HEK293T (cell line): ENCODE results near the gene HOXA5.

Experiments used
- ARNT ChIP-seq: fragments of 450-650 bp; IDR thresholded peaks from 2 replicates; pipeline ENCODE4 v1.6.1; 2017; ENCODE audit warnings: mild to moderate bottlenecking
- BHLHE40 ChIP-seq: fragments of 450-650 bp; IDR thresholded peaks from 2 replicates; pipeline ENCODE4 v1.6.1; 2016; ENCODE audit warnings: mild to moderate bottlenecking, moderate library complexity, borderline replicate concordance
- CTBP1 ChIP-seq: fragments of 450-650 bp; IDR thresholded peaks from 2 replicates; pipeline ENCODE4 v1.6.1; 2016; ENCODE audit warnings: borderline replicate concordance
- ELF4 ChIP-seq: fragments of 450-650 bp; IDR thresholded peaks from 2 replicates; pipeline ENCODE4 v1.6.1; 2017; ENCODE audit warnings: antibody characterized with exemption
- FOXK2 ChIP-seq: fragments of 450-650 bp; IDR thresholded peaks from 2 replicates; pipeline ENCODE4 v1.6.1; 2016; ENCODE audit warnings: mild to moderate bottlenecking
- FOXM1 ChIP-seq: fragments of 450-650 bp; IDR thresholded peaks from 2 replicates; pipeline ENCODE4 v1.6.1; 2017; ENCODE audit warnings: mild to moderate bottlenecking, borderline replicate concordance
- HDGF ChIP-seq: fragments of 450-650 bp; IDR thresholded peaks from 2 replicates; pipeline ENCODE4 v1.6.1; 2017; ENCODE audit warnings: antibody characterized with exemption, borderline replicate concordance
- NFRKB ChIP-seq: fragments of 450-650 bp; IDR thresholded peaks from 2 replicates; pipeline ENCODE4 v1.6.1; 2016; ENCODE audit warnings: mild to moderate bottlenecking, moderate library complexity
- SP1 ChIP-seq: fragments of 450-650 bp; IDR thresholded peaks from 2 replicates; pipeline ENCODE4 v1.6.1; 2017
- SUZ12 ChIP-seq: fragments of 450-650 bp; IDR thresholded peaks from 2 replicates; pipeline ENCODE4 v1.6.1; 2016; ENCODE audit warnings: mild to moderate bottlenecking
- TARDBP ChIP-seq: fragments of 450-650 bp; IDR thresholded peaks from 2 replicates; pipeline ENCODE4 v1.6.1; 2016
- TF ChIP-seq, protein P1 (sequence below): fragments of 450-650 bp; IDR thresholded peaks from 2 replicates; pipeline ENCODE4 v1.6.1; 2016

DNA sequence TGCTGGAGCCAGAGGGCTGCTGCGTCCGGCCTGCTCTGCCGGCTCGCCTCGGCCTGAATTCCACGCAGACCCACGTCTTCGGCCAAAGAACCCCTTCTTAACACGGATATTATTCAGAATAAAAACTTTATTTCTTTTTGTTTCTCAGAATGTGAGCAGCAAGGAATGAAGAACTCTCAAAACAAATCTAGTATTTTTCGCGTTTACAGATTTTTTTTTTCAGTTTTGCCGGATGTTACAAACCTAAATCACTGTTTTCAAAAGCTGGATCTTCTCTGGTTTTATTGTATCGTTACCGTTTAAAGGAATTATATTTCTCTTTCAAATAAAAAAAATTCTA lies 36.6 kb downstream of the HOXA5 start:
- TF ChIP-seq SP1 (no peak), SUZ12 (no peak), TARDBP (no peak), NFRKB (no peak), FOXK2 (no peak), ELF4 (no peak), HDGF (no peak), BHLHE40 (no peak), CTBP1 (no peak), ARNT (no peak), FOXM1 (no peak)
- TF ChIP-seq, protein P1, sequence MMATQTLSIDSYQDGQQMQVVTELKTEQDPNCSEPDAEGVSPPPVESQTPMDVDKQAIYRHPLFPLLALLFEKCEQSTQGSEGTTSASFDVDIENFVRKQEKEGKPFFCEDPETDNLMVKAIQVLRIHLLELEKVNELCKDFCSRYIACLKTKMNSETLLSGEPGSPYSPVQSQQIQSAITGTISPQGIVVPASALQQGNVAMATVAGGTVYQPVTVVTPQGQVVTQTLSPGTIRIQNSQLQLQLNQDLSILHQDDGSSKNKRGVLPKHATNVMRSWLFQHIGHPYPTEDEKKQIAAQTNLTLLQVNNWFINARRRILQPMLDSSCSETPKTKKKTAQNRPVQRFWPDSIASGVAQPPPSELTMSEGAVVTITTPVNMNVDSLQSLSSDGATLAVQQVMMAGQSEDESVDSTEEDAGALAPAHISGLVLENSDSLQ, result no peak
